Measurements from ENCODE around the gene CPSF4. TPM values are rescaled to one million over a fixed set of nuclear protein-coding genes. Genes with fewer than 3 reads are reported as not detected.

The CPSF4 gene
- total RNA-seq, 1 experiment from 2014 or later: 67.0 TPM

GRCh38 chr7:99407872-99408378 lies 30.8 kb upstream of the CPSF4 start (continued):
- TF ChIP-seq CEBPB (IDR thresholded peaks at IDR 0.05; ENCODE audit: low read depth) (no peak), ZFX (IDR thresholded peaks at IDR 0.05) (no peak)

DNA sequence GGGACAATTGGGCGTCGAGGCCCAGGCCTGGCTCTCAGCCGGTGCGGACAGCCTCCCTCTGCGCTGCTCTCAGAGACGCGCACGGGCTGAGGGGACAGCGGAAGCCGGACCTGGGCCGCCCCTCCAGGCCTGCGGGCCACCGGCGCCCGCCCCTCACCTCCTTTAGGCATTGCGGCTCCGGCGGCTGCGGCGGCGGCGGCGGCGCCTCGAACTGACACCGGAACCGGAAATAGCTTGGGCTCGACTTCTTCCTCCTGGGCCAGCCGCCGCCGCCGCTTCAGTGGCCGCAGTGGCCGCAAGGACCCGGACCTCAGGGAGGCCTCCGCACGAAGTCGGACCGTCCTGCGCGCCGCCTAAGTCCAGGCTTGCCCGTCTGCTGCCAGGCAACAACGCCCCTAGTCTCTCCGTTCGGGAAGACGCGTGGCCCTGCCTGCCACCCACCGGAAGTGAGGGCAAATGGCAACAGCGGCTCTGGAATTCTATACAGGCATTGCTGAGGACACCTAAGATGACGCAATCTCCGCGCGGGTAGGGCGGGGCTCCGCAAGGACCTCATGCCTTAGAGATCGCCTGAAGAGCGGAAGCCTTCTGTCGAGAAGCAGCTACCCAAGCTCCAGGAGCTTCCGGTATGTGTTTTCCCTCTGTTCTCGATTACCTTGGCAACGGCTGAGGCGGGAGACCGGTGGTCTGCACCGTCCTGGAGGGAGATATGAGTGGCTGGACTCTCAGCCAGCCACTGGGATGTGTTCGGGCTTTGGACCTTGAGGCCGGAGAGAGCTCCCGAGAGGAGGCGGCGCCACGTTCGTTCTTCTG lies 30.2 kb upstream of the CPSF4 start, which contains the start of the genes BUD31 and PDAP1:
BUD31 (plus strand) TSS at position 591 of the 813 bp plus-strand sequence. CDS start 2,124 bp downstream, outside the sequence.
PDAP1 (minus strand) TSS at position 219 of the 813 bp plus-strand sequence; CDS start at position 170, 49 bp downstream.
- intact Hi-C loops (cut with micrococcal nuclease): no loop called here
- H3K4me2 ChIP-seq (ENCODE audit: low read length): peak within 1 kb of the TSS; percentile 96
- no TSS peak for BruUV-seq (replicated peaks)
- peak; percentile 86 for ATAC-seq
- H3K4me3 ChIP-seq (replicated peaks in 1 of 2; ENCODE audit: low read depth in 1 of 2, low read length in 2 of 2): peak within 1 kb of the TSS; percentile 92 to 100
- no peak within 1 kb of the TSS for H2AFZ ChIP-seq (ENCODE audit: low read depth, low read length, poor library complexity, severe bottlenecking)
- DNase-seq (ENCODE audit: low read depth, low spot score): peak; percentile 89
- H4K20me1 ChIP-seq (ENCODE audit: insufficient read depth): no peaks in the 10 kb centered on the region; the same call in 1 of the 2 replicates
- peak within 1 kb of the TSS; percentile 94 for H3K27ac ChIP-seq (ENCODE audit: low read depth, low read length)
- ChIA-PET CTCF (no interaction called here), POLR2A (interaction anchor here (0.6 to 1.5 kb wide), 10 partner anchors 10 to 150 kb away, joined by 3 to 6 read pairs (median 4); partner anchors contain the start of genes ZKSCAN5 and ZNF655), RAD21 (ENCODE audit: low non-redundant PET in 1 of 2, low total read pairs in 2 of 2, uncharacterized antibody in 2 of 2, unreplicated experiment in 2 of 2) (no interaction called here)
- H3K9ac ChIP-seq (ENCODE audit: low read length): peak within 1 kb of the TSS; percentile 89
- H3K9me2 ChIP-seq (ENCODE audit: insufficient read depth): no peaks in the 10 kb centered on the region
- H3K27me3 ChIP-seq (ENCODE audit: insufficient read depth, low read length): no peaks in the 10 kb centered on the region
- peaks cover 88% of the 10 kb centered on the region for H3K79me2 ChIP-seq (ENCODE audit: insufficient read depth, low read length)
- peaks cover 13 to 19% of the 10 kb centered on the region in 2 experiments; a peak in 3 of 4 replicates for H3K4me1 ChIP-seq (ENCODE audit: control insufficient read depth in 1 of 2, insufficient read depth in 2 of 2, low read length in 2 of 2)
- H3K36me3 ChIP-seq (ENCODE audit: control insufficient read depth in 1 of 2, insufficient read depth in 2 of 2, low read length in 2 of 2): peaks cover 23 to 45% of the 10 kb centered on the region in 2 experiments; a peak in 3 of 4 replicates
- no peaks in the 10 kb centered on the region for H3K9me3 ChIP-seq (ENCODE audit: control insufficient read depth in 1 of 2, insufficient read depth in 1 of 2, low read depth in 1 of 2, low read length in 2 of 2)
- TF ChIP-seq FOSL1 (IDR thresholded peaks at IDR 0.05; ENCODE audit: low read depth): no peak
- peak; percentile 65; the same call in 1 of the 2 replicates for TF ChIP-seq ELF1 (IDR thresholded peaks at IDR 0.05; ENCODE audit: borderline replicate concordance, low read depth)
- peak; percentile 100 for TF ChIP-seq CEBPB (IDR thresholded peaks at IDR 0.05; ENCODE audit: low read depth)
- peak; percentile 97 for TF ChIP-seq ATF3 (IDR thresholded peaks at IDR 0.05)
- no peak for TF ChIP-seq EZH2 (IDR thresholded peaks at IDR 0.05)
- no peak; the same call in 1 of the 2 replicates for TF ChIP-seq SRF (IDR thresholded peaks at IDR 0.05; ENCODE audit: low read depth)
- TF ChIP-seq, protein P1, sequence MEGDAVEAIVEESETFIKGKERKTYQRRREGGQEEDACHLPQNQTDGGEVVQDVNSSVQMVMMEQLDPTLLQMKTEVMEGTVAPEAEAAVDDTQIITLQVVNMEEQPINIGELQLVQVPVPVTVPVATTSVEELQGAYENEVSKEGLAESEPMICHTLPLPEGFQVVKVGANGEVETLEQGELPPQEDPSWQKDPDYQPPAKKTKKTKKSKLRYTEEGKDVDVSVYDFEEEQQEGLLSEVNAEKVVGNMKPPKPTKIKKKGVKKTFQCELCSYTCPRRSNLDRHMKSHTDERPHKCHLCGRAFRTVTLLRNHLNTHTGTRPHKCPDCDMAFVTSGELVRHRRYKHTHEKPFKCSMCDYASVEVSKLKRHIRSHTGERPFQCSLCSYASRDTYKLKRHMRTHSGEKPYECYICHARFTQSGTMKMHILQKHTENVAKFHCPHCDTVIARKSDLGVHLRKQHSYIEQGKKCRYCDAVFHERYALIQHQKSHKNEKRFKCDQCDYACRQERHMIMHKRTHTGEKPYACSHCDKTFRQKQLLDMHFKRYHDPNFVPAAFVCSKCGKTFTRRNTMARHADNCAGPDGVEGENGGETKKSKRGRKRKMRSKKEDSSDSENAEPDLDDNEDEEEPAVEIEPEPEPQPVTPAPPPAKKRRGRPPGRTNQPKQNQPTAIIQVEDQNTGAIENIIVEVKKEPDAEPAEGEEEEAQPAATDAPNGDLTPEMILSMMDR (IDR thresholded peaks at IDR 0.05 in 2 of 3, conservative IDR thresholded peaks at IDR 0.05 in 1 of 3; ENCODE audit: borderline replicate concordance in 1 of 3, insufficient read depth in 1 of 3, low read depth in 2 of 3, low read length in 2 of 3): no peak
- no peak for TF ChIP-seq EGR1 (IDR thresholded peaks at IDR 0.05; ENCODE audit: low read depth)
- no peak for TF ChIP-seq CBX3 (IDR thresholded peaks at IDR 0.05; ENCODE audit: low read depth)
- no peak for TF ChIP-seq TCF7L2 (IDR thresholded peaks at IDR 0.05; ENCODE audit: borderline replicate concordance, extremely low read depth, insufficient read depth, insufficient read length)
- TF ChIP-seq SIN3A (IDR thresholded peaks at IDR 0.05; ENCODE audit: low read depth): peak; percentile 72
- peak; percentile 81 for TF ChIP-seq MAX (IDR thresholded peaks at IDR 0.05)
- peak; percentile 93 for TF ChIP-seq POLR2A (IDR thresholded peaks at IDR 0.05; ENCODE audit: borderline replicate concordance, extremely low read depth, insufficient read depth, insufficient read length)
- no peak for TF ChIP-seq ZNF274 (IDR thresholded peaks at IDR 0.05; ENCODE audit: low read depth, low read length)
- no peak for TF ChIP-seq JUND (IDR thresholded peaks at IDR 0.05)
- no peak for TF ChIP-seq ZBTB33 (IDR thresholded peaks at IDR 0.05; ENCODE audit: extremely low read depth, insufficient replicate concordance, low read length)
